Mesendoderm (in vitro differentiated cells): ENCODE results near the gene CDCP1.

Experiments used
- DNase-seq: peaks from one replicate; pipeline ENCODE4 v3.0.0; 2013
- H2AK5ac ChIP-seq: 2 replicates; pipeline ENCODE4 v1.6.1; 2013; ENCODE audit warnings: low read length, inconsistent platforms
- H2BK120ac ChIP-seq: 2 replicates; pipeline ENCODE4 v1.6.1; 2013; ENCODE audit warnings: low read depth, mild to moderate bottlenecking, low read length, moderate library complexity, mixed read lengths
- H2BK15ac ChIP-seq: replicated peaks from 2 replicates; pipeline ENCODE4 v1.6.1; 2013; ENCODE audit warnings: low read depth, mild to moderate bottlenecking, moderate library complexity
- H2BK5ac ChIP-seq: 2 replicates; pipeline ENCODE4 v1.6.1; 2013; ENCODE audit warnings: low read length, inconsistent platforms
- H3K18ac ChIP-seq: 2 replicates; pipeline ENCODE4 v1.6.1; 2013; ENCODE audit warnings: mild to moderate bottlenecking, low read length, mixed read lengths
- H3K23ac ChIP-seq: one replicate; pipeline ENCODE4 v1.6.1; 2013; ENCODE audit warnings: low read length
- H3K27ac ChIP-seq: 2 replicates; pipeline ENCODE4 v1.5.1; 2013; ENCODE audit warnings: low read depth, mild to moderate bottlenecking, inconsistent platforms, low read length, moderate library complexity
- H3K27me3 ChIP-seq: 2 replicates; pipeline ENCODE4 v1.6.1; 2013; ENCODE audit warnings: low read length, control low read depth, mild to moderate bottlenecking, inconsistent platforms; ENCODE audit not compliant: insufficient read depth, poor library complexity
- H3K36me3 ChIP-seq: 2 replicates; pipeline ENCODE4 v1.6.1; 2013; ENCODE audit warnings: low read length, inconsistent platforms; ENCODE audit not compliant: control insufficient read depth, insufficient read depth
- H3K4ac ChIP-seq: one replicate; pipeline ENCODE4 v1.6.1; 2013; ENCODE audit warnings: low read depth, mild to moderate bottlenecking, low read length, moderate library complexity
- H3K4me1 ChIP-seq: 2 replicates; pipeline ENCODE4 v1.6.1; 2013; ENCODE audit warnings: low read depth, low read length, inconsistent platforms; ENCODE audit not compliant: control insufficient read depth
- H3K4me2 ChIP-seq: 2 replicates; pipeline ENCODE4 v1.6.1; 2013; ENCODE audit warnings: low read length
- H3K4me3 ChIP-seq: 2 replicates; pipeline ENCODE4 v1.5.1; 2013; ENCODE audit warnings: mild to moderate bottlenecking, low read length
- H3K56ac ChIP-seq: one replicate; pipeline ENCODE4 v1.6.1; 2013; ENCODE audit warnings: low read length
- H3K79me1 ChIP-seq: 2 replicates; pipeline ENCODE4 v1.6.1; 2013; ENCODE audit warnings: low read length, inconsistent platforms
- H3K79me2 ChIP-seq: 2 replicates; pipeline ENCODE4 v1.6.1; 2013; ENCODE audit warnings: mild to moderate bottlenecking, low read length; ENCODE audit not compliant: control insufficient read depth, insufficient read depth
- H3K9ac ChIP-seq: 2 replicates; pipeline ENCODE4 v1.6.1; 2013; ENCODE audit warnings: low read length, inconsistent platforms
- H4K5ac ChIP-seq: one replicate; pipeline ENCODE4 v1.6.1; 2013; ENCODE audit warnings: low read length
- H4K8ac ChIP-seq: one replicate; pipeline ENCODE4 v1.6.1; 2013; ENCODE audit warnings: low read depth, mild to moderate bottlenecking, control low read depth, low read length, moderate library complexity
- WGBS: extraction: QIAGEN DNeasy Blood & Tissue Kit; methylation state at CpG from one replicate; pipeline ENCODE4 v1.1.7; 2013; ENCODE audit warnings: low lambda C conversion rate, missing lambda C conversion rate; ENCODE audit not compliant: insufficient coverage; ENCODE audit errors: extremely low coverage; 5-methylcytosine and 5-hydroxymethylcytosine counted together

CDCP1 gene

DNA sequence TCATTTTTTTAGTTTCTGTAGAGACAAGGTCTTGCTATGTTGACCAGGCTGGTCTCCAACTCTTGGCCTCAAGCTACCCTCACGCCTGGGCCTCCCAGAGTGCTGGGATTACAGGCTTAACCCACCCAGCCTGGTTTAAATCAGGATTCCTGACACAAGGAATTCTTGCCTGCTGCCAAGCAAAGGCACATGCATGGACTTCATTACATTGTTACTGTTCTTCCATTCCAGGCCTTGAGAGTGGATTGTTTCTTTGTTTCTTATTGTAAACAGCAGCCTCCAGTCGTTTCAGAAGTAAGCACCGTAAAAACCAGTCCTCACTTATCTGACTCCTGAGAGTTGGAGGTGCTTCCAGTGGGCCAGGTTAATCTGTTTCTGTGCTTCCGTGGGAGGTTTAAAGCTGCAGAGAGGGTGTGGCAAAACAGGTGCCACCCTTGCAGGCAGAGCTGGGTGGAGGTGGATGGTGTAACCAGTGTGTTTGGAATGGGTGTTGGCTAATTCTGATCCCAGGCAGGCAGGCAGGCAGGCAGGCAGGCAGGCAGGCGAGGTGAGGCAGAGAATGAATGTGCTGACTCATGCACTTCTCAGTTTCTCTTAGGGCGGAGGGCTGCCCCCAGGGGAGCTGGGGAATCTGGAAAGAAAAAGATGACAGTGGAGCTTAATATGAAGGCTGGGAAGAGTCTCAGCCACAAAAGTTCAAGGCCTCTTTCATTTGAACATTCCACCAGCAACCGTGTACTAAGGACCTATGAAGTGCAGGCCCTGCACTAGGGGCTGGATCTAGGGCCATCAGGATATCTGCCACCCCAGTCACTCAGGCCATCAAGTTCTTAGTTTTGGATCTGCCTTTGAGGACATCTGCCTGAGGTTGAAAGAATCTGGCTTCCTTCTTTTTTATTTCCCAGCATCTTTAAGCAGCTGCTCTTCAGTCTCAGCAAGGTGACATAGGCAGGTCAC lies 37.0 kb upstream of the CDCP1 start:
- Histone ChIP-seq H3K27ac (no peak overlapping the region), H4K8ac (no peak overlapping the region), H3K56ac (peak overlapping the region; percentile 83), H3K79me1 (no peaks in the 10 kb centered on the region), H3K27me3 (no peaks in the 10 kb centered on the region), H3K4me3 (no peak overlapping the region), H3K79me2 (no peaks in the 10 kb centered on the region), H2BK5ac (peak overlapping the region; percentile 17), H3K9ac (no peak overlapping the region), H3K4me1 (peaks cover 6% of the 10 kb centered on the region), H2BK15ac (no peak overlapping the region), H3K4ac (peak overlapping the region; percentile 77), H4K5ac (no peak overlapping the region), H2AK5ac (no peak overlapping the region), H3K36me3 (no peaks in the 10 kb centered on the region), H3K4me2 (no peak overlapping the region), H2BK120ac (peak overlapping the region; percentile 29), H3K23ac (no peak overlapping the region), H3K18ac (peak overlapping the region; percentile 46)
- peak; percentile 83 for DNase-seq
- WGBS: no CpG with 5 or more reads among the region's 7 CpGs

GRCh38 chr3:45181496-45181895 lies 35.3 kb upstream of the CDCP1 start:
- H2BK15ac ChIP-seq: no peak overlapping the region
- no peak overlapping the region for H3K4me3 ChIP-seq
- H3K27me3 ChIP-seq: no peaks in the 10 kb centered on the region
- WGBS: no CpG with 5 or more reads among the region's 5 CpGs
- peaks cover 6% of the 10 kb centered on the region for H3K4me1 ChIP-seq
- no peak overlapping the region for H4K5ac ChIP-seq
- H3K4ac ChIP-seq: no peak overlapping the region
- H2BK120ac ChIP-seq: no peak overlapping the region
- H3K56ac ChIP-seq: no peak overlapping the region
- no peak overlapping the region for H2BK5ac ChIP-seq
- no peak overlapping the region for H3K27ac ChIP-seq
- no peak overlapping the region for H2AK5ac ChIP-seq
- no peak overlapping the region for H3K4me2 ChIP-seq
- H3K9ac ChIP-seq: no peak overlapping the region
- H3K36me3 ChIP-seq: no peaks in the 10 kb centered on the region
- H3K79me2 ChIP-seq: no peaks in the 10 kb centered on the region
- no peaks in the 10 kb centered on the region for H3K79me1 ChIP-seq
- H3K23ac ChIP-seq: no peak overlapping the region
- no peak overlapping the region for H4K8ac ChIP-seq
- no peak overlapping the region for H3K18ac ChIP-seq
- DNase-seq: no peak

GRCh38 chr3:45180899-45181298 lies 34.7 kb upstream of the CDCP1 start:
- Histone ChIP-seq H3K79me2 (no peaks in the 10 kb centered on the region), H3K23ac (no peak overlapping the region), H4K5ac (no peak overlapping the region), H4K8ac (no peak overlapping the region), H3K4me2 (no peak overlapping the region), H3K79me1 (no peaks in the 10 kb centered on the region), H2BK15ac (no peak overlapping the region), H3K56ac (peak overlapping the region; percentile 22), H3K9ac (no peak overlapping the region), H3K4ac (no peak overlapping the region), H2BK120ac (no peak overlapping the region), H3K4me3 (no peak overlapping the region), H3K4me1 (peaks cover 6% of the 10 kb centered on the region), H3K27me3 (no peaks in the 10 kb centered on the region), H3K18ac (no peak overlapping the region), H3K27ac (no peak overlapping the region), H3K36me3 (no peaks in the 10 kb centered on the region), H2BK5ac (no peak overlapping the region), H2AK5ac (no peak overlapping the region)
- DNase-seq: no peak
- no CpG with 5 or more reads among the region's 7 CpGs for WGBS

DNA sequence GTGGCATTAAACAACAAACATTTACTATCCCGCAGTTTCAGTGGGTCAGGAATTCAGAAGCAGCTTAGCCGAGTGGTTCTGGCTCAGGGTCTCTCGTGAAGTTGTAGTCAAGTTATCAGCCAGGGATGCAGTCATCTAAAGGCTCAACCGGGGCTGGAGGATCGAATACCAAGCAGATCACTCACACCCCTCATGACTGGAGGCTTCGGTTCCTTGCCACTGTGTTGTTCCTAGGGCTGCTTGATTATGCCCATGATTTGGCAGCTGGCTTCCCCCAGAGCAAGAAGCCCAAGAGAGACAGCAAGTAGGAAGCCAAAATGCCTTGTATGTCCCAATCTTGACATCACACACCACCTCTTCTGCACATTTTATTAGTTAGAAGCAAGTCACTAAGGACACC lies 33.9 kb upstream of the CDCP1 start:
- Histone ChIP-seq H3K4ac (no peak overlapping the region), H3K27ac (no peak overlapping the region), H3K27me3 (no peaks in the 10 kb centered on the region), H3K56ac (no peak overlapping the region), H3K79me1 (no peaks in the 10 kb centered on the region), H2BK5ac (no peak overlapping the region), H4K5ac (no peak overlapping the region), H3K9ac (no peak overlapping the region), H3K36me3 (no peaks in the 10 kb centered on the region), H2AK5ac (no peak overlapping the region), H3K23ac (no peak overlapping the region), H2BK15ac (no peak overlapping the region), H3K79me2 (no peaks in the 10 kb centered on the region), H3K4me3 (no peak overlapping the region), H3K18ac (no peak overlapping the region), H2BK120ac (no peak overlapping the region), H3K4me2 (no peak overlapping the region), H3K4me1 (peaks cover 6% of the 10 kb centered on the region), H4K8ac (no peak overlapping the region)
- WGBS: no CpG with 5 or more reads among the region's 6 CpGs
- DNase-seq: peak; percentile 66

GRCh38 chr3:45179163-45179562 lies 33.0 kb upstream of the CDCP1 start:
- no peak overlapping the region for H4K5ac ChIP-seq
- H2BK15ac ChIP-seq: no peak overlapping the region
- H2BK5ac ChIP-seq: no peak overlapping the region
- H3K79me1 ChIP-seq: no peaks in the 10 kb centered on the region
- H4K8ac ChIP-seq: no peak overlapping the region
- H3K79me2 ChIP-seq: no peaks in the 10 kb centered on the region
- H2AK5ac ChIP-seq: no peak overlapping the region
- no CpG with 5 or more reads among the region's 3 CpGs for WGBS
- H3K36me3 ChIP-seq: no peaks in the 10 kb centered on the region
- H3K9ac ChIP-seq: no peak overlapping the region
- H3K18ac ChIP-seq: no peak overlapping the region
- no peak overlapping the region for H3K4me2 ChIP-seq
- H3K27ac ChIP-seq: no peak overlapping the region
- H3K4me1 ChIP-seq: peaks cover 6% of the 10 kb centered on the region
- H3K56ac ChIP-seq: no peak overlapping the region
- H3K4me3 ChIP-seq: no peak overlapping the region
- no peak overlapping the region for H2BK120ac ChIP-seq
- DNase-seq: peak; percentile 42
- no peak overlapping the region for H3K23ac ChIP-seq
- H3K27me3 ChIP-seq: no peaks in the 10 kb centered on the region
- no peak overlapping the region for H3K4ac ChIP-seq
